Hepatic stellate cell (primary cell): ENCODE results near the gene NPEPL1.

Experiments used
- DNase-seq: peaks from one replicate; pipeline ENCODE4 v3.0.0; 2011; ENCODE audit warnings: low spot score

NPEPL1 gene

GRCh38 chr20:58685988-58686387, 6.6 kb upstream of the NPEPL1 start:
- DNase-seq, result no peak

GRCh38 chr20:58688414-58688813, 4.2 kb upstream of the NPEPL1 start:
- no peak for DNase-seq

- no peak for DNase-seq
These were observed 3.8 kb upstream of the NPEPL1 start for GRCh38 chr20:58688840-58689239.

- peak; percentile 32 for DNase-seq
These were observed 2.0 kb upstream of the NPEPL1 start for GRCh38 chr20:58690396-58691135.

GRCh38 chr20:58691773-58692578, 624 bp upstream of the NPEPL1 start:
- no peak for DNase-seq

GRCh38 chr20:58693226-58694006, 816 bp downstream of the NPEPL1 start:
- DNase-seq, result no peak

GRCh38 chr20:58694241-58695083, 1.9 kb downstream of the NPEPL1 start:
- DNase-seq, result no peak

GRCh38 chr20:58695084-58695722, 2.6 kb downstream of the NPEPL1 start:
- DNase-seq, result no peak

GRCh38 chr20:58695895-58696375, 3.3 kb downstream of the NPEPL1 start:
- no peak for DNase-seq

- no peak for DNase-seq
These were observed 3.9 kb downstream of the NPEPL1 start for GRCh38 chr20:58696411-58696961.

GRCh38 chr20:58697201-58697866, 4.7 kb downstream of the NPEPL1 start:
- DNase-seq, result no peak

GRCh38 chr20:58697867-58698703, 5.5 kb downstream of the NPEPL1 start:
- no peak for DNase-seq

- DNase-seq, result no peak
These were observed 6.4 kb downstream of the NPEPL1 start for GRCh38 chr20:58698741-58699622.

GRCh38 chr20:58699623-58700107, 7.1 kb downstream of the NPEPL1 start:
- no peak for DNase-seq

- no peak for DNase-seq
These were observed 7.7 kb downstream of the NPEPL1 start for GRCh38 chr20:58700121-58700821.

GRCh38 chr20:58700823-58701222, 8.2 kb downstream of the NPEPL1 start:
- DNase-seq, result no peak

- no peak for DNase-seq
These were observed 9.0 kb downstream of the NPEPL1 start for GRCh38 chr20:58701431-58702160.
